Esophagus muscularis mucosa (tissue), 4 donors: ENCODE data around the gene HSD17B1. TPM values are rescaled to one million over a fixed set of nuclear protein-coding genes. Genes with fewer than 3 reads are reported as not detected.

Experiments
- DNase-seq: peaks from one replicate; pipeline ENCODE4 v3.0.0-alpha.2; 2017; ENCODE audit errors: extremely low spot score
- H3K27ac ChIP-seq, 4 donors: fragments of 200-600 bp; sonication (generic); replicated peaks in 1 of 4; 1 replicate in 3 of 4; 2 replicates in 1 of 4; pipeline ENCODE4 v1.5.1; 2016 to 2019; ENCODE audit warnings: mild to moderate bottlenecking in 1 of 4
- H3K27me3 ChIP-seq, 4 donors: fragments of 200-600 bp; sonication (generic); one replicate each; pipeline versions ENCODE4 v1.5.1 to v1.6.0; 2016 to 2019
- H3K36me3 ChIP-seq, 4 donors: fragments of 200-600 bp; sonication (generic); one replicate each; pipeline ENCODE4 v1.5.1; 2016 to 2019
- H3K4me1 ChIP-seq, 4 donors: fragments of 200-600 bp; sonication (generic); one replicate each; pipeline ENCODE4 v1.5.1; 2016 to 2019
- H3K4me3 ChIP-seq, 4 donors: fragments of 200-600 bp; sonication (generic); 1 replicate in 2 of 4; 2 replicates in 2 of 4; pipeline ENCODE4 v1.5.1; 2016 to 2019; ENCODE audit warnings: mild to moderate bottlenecking in 4 of 4, moderate library complexity in 1 of 4
- H3K9me3 ChIP-seq, 4 donors: fragments of 200-600 bp; sonication (generic); 1 replicate in 3 of 4; 2 replicates in 1 of 4; pipeline ENCODE4 v1.5.1; 2016 to 2019
- EP300 ChIP-seq: sonication (generic); formaldehyde crosslinking; IDR thresholded peaks from one replicate; pipeline ENCODE4 v1.6.1; 2017; ENCODE audit warnings: antibody characterized with exemption
- POLR2A ChIP-seq: fragments of 450-650 bp; IDR thresholded peaks from one replicate; pipeline ENCODE4 v1.6.1; 2017; ENCODE audit warnings: antibody characterized with exemption, moderate library complexity, mild to moderate bottlenecking, low read depth
- POLR2AphosphoS5 ChIP-seq, 2 donors: sonication (generic); formaldehyde crosslinking; IDR thresholded peaks; one replicate each; pipeline ENCODE4 v1.6.1; 2017; ENCODE audit warnings: antibody characterized with exemption in 2 of 2
- WGBS: methylation state at CpG from one replicate; pipeline ENCODE4 v1.1.5; 2018; 5-methylcytosine and 5-hydroxymethylcytosine counted together
- intact Hi-C: fragments of 100-400 bp; cut with DNase I; formaldehyde crosslinking; loops from one replicate; pipeline ENCODE4 v1.15.1; 2023
- total RNA-seq, 4 donors: library from RNA; depleted of rRNA; stranded (reverse); fragments of >200 nt; gene quantifications; one replicate each; pipeline versions ENCODE4 v1.1.0 to v1.2.1, GENCODE V29; 2016
- TF ChIP-seq, protein P1 (sequence below), 3 experiments: fragments of 200-600 bp in 2 of 3; fragments of 450-650 bp in 1 of 3; sonication (generic) in 2 of 3; IDR thresholded peaks; one replicate each; pipeline ENCODE4 v1.5.1; 2017 to 2019; ENCODE audit warnings: antibody characterized with exemption in 3 of 3, mild to moderate bottlenecking in 2 of 3, moderate library complexity in 1 of 3

Gene HSD17B1
- total RNA-seq, 4 donors from 2014 or later = 0.13 to 2.5 (median 0.62) TPM

DNA sequence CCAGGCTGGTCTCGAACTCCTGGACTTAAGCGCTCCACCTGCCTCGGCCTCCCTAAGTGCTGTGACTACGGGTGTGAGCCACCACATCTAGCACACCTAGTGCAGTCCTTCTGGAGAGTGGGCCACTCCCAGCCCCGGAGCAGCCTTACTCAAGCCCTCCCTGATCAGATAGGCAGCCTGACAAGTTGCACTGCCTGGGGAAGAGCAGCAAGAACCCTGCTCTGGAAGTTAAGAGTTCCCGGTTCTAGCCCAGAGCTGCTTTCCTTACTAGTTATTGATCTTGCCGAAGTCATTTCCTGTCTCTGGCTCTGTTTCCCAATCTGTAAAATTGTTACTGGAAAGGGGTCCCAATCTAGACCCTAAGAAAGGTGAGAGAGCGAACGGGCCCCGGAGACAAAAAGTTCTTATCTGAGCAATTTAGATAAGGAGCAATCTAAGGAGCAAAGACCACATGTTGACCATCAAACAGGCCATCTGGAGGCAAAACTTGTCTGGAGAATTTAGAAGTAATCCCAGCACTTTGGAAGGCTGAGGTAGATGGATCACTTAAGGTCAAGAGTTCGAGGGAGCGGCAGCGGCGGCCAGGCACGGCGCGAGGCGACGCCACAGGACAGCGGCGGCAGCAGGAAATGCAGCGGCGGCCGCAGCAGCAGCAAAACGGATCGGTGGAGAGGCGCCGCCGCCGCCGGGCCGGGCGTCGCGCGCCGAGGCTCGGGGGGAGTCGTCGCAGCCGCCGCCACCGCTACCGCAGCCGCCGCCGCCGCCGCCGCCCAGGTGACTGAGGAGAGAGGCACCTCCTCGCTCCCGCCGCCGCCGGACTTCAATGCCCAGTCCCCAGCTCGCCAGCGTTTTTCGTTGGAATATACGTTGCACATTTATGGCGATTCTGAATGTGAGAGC lies 21.0 kb upstream of the HSD17B1 start:
- no peak for DNase-seq
- no peaks in the 10 kb centered on the region for H3K27me3 ChIP-seq
- intact Hi-C loops = no loop called here
- WGBS = 16% methylated on average over 18 of the region's 60 CpGs
- H3K27ac ChIP-seq = peak overlapping the region; percentile 82 to 87 (median 84)
- peaks cover 10 to 58% (median 52%) of the 10 kb centered on the region in 4 donors for H3K4me1 ChIP-seq
- no peaks in the 10 kb centered on the region for H3K9me3 ChIP-seq
- H3K4me3 ChIP-seq = peak overlapping the region; percentile 54 to 66 (median 60)
- no peak for TF ChIP-seq POLR2A
- TF ChIP-seq, protein P1, sequence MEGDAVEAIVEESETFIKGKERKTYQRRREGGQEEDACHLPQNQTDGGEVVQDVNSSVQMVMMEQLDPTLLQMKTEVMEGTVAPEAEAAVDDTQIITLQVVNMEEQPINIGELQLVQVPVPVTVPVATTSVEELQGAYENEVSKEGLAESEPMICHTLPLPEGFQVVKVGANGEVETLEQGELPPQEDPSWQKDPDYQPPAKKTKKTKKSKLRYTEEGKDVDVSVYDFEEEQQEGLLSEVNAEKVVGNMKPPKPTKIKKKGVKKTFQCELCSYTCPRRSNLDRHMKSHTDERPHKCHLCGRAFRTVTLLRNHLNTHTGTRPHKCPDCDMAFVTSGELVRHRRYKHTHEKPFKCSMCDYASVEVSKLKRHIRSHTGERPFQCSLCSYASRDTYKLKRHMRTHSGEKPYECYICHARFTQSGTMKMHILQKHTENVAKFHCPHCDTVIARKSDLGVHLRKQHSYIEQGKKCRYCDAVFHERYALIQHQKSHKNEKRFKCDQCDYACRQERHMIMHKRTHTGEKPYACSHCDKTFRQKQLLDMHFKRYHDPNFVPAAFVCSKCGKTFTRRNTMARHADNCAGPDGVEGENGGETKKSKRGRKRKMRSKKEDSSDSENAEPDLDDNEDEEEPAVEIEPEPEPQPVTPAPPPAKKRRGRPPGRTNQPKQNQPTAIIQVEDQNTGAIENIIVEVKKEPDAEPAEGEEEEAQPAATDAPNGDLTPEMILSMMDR (IDR thresholded peaks at IDR 0.05) = peak; percentile 38 to 76 (median 65)
- no peak for TF ChIP-seq EP300
- peak; percentile 34 to 61 for TF ChIP-seq POLR2AphosphoS5 (IDR thresholded peaks at IDR 0.05)
- H3K36me3 ChIP-seq = no peaks in the 10 kb centered on the region

DNA sequence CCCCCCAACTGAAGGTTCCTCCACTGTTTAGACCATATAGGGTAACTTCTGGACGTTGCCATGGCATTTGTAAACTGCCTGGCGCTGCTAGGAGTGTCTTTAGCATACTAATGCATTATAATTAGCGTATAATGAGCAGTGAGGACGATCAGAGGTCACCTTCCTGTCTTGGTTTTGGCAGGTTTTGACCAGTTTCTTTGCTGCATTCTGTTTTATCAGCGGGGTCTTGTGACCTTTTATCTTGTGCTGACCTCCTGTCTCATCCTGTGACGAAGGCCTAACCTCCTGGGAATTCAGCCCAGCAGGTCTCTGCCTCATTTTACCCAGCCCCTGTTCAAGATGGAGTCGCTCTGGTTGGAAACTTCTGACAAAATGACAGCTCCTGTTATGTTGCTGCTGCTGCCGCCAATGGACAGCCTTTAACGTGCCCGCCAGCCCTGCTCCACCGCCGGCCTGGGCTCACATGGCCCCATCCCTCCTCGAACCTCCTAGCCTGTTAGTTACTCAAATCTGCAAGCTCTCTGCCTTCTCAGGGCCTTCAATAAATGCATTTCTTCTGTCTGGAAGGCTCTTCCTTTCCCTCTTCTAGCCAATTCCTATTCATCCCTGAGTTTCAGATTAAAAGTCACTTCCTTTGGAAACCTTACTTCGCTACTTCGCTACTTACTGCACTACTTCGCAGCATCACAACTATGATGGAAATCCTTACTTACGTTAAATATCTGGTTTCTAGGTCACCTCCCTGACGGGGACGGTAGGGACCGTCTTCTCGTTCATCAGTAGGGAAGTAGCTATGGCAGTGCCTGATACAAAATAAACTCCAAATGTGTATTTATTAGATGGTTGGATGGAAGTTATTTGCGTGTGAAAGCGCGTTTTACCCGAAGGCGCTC lies 17.3 kb upstream of the HSD17B1 start:
- Histone ChIP-seq H3K4me1 (peaks cover 18 to 56% (median 50%) of the 10 kb centered on the region in 4 donors), H3K4me3 (peak overlapping the region; percentile 63 to 89 (median 74)), H3K36me3 (peaks cover 13 to 23% (median 19%) of the 10 kb centered on the region in 4 donors), H3K27me3 (no peaks in the 10 kb centered on the region), H3K27ac (peak overlapping the region; percentile 86 to 98 (median 92)), H3K9me3 (no peaks in the 10 kb centered on the region)
- no peak for DNase-seq
- intact Hi-C loops = no loop called here
- 36% methylated on average over 26 of the region's 26 CpGs for WGBS
- no peak for TF ChIP-seq POLR2AphosphoS5 (IDR thresholded peaks at IDR 0.05)
- no peak for TF ChIP-seq POLR2A
- TF ChIP-seq, protein P1 (IDR thresholded peaks at IDR 0.05) = no peak
- no peak for TF ChIP-seq EP300

DNA sequence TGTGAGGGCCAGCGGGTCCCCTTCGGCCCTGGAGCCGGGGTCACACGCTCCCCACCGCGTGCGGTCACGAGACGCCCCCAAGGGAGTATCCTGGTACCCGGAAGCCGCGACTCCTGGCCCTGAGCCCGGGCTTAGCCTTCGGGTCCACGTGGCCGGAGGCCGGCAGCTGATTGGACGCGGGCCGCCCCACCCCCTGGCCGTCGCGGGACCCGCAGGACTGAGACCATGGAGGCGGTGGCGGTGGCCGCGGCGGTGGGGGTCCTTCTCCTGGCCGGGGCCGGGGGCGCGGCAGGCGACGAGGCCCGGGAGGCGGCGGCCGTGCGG lies 16.7 kb upstream of the HSD17B1 start, which contains the start of gene NAGLU:
Gene NAGLU, plus strand, starts transcription at position 194 of the 324 bp plus-strand sequence. Its CDS starts 32 bp downstream, at position 226.
- H3K4me1 ChIP-seq = peaks cover 18 to 51% (median 45%) of the 10 kb centered on the region in 4 donors
- peak within 1 kb of the TSS; percentile 86 to 98 (median 92) for H3K27ac ChIP-seq
- H3K4me3 ChIP-seq = peak within 1 kb of the TSS; percentile 63 to 89 (median 74)
- intact Hi-C loops = no loop called here
- no peaks in the 10 kb centered on the region for H3K27me3 ChIP-seq
- no peaks in the 10 kb centered on the region for H3K9me3 ChIP-seq
- DNase-seq = peak; percentile 99
- peaks cover 13 to 29% (median 24%) of the 10 kb centered on the region in 4 donors for H3K36me3 ChIP-seq
- TF ChIP-seq, protein P1 (IDR thresholded peaks at IDR 0.05) = peak in 1 of 3 experiments; percentile 11
- TF ChIP-seq POLR2AphosphoS5 (IDR thresholded peaks at IDR 0.05) (peak; percentile 89 to 97), POLR2A (peak; percentile 72), EP300 (no peak)
- whole genome bisulfite sequencing = 0% methylated on average over 16 of the region's 40 CpGs

DNA sequence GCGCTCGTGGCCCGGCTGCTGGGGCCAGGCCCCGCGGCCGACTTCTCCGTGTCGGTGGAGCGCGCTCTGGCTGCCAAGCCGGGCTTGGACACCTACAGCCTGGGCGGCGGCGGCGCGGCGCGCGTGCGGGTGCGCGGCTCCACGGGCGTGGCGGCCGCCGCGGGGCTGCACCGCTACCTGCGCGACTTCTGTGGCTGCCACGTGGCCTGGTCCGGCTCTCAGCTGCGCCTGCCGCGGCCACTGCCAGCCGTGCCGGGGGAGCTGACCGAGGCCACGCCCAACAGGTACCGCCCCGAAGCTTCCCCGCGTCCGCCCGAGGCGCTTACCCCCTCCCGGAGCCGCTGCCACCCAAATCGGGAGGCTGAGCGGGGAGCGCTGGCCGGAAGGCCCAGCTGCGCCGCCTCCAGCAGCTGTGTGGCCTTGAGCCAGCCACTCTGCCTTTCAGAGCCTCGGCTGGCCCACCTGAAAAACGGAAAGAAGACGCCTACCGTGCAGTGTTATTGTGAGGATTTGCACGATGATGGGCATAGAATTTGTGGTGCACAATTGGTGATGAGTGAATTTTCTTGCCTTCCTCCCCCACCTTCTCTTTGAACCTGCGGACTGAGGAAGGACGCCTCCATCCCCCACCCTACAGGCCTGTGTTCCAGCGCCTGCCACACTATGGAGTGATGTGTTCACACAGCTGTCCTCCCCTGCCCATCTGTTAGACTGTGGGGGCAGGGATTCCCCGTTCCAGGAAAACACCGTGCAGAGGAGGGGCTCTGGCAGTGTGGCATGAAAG lies 16.2 kb upstream of the HSD17B1 start:
- WGBS = 5% methylated on average over 12 of the region's 65 CpGs
- H3K36me3 ChIP-seq = peaks cover 13 to 34% (median 29%) of the 10 kb centered on the region in 4 donors
- peak; percentile 97 for DNase-seq
- H3K4me3 ChIP-seq = peak overlapping the region; percentile 63 to 89 (median 74)
- H3K27me3 ChIP-seq = no peaks in the 10 kb centered on the region
- TF ChIP-seq, protein P1 (IDR thresholded peaks at IDR 0.05) = no peak
- TF ChIP-seq POLR2AphosphoS5 (IDR thresholded peaks at IDR 0.05) (peak in 1 of 2 donors; percentile 76), POLR2A (no peak)
- H3K9me3 ChIP-seq = no peaks in the 10 kb centered on the region
- intact Hi-C loops = no loop called here
- peak overlapping the region; percentile 86 to 98 (median 92) for H3K27ac ChIP-seq
- peaks cover 18 to 45% (median 39%) of the 10 kb centered on the region in 4 donors for H3K4me1 ChIP-seq
